ENCODE results near the gene KLF11.

GRCh38 chr2:10067330-10067729 lies 24.0 kb downstream of the KLF11 start:
- no peak for TF ChIP-seq POLR2AphosphoS5 (IDR thresholded peaks at IDR 0.05)
- no peak for TF ChIP-seq CTCF (IDR thresholded peaks at IDR 0.05; ENCODE audit: poor library complexity, severe bottlenecking)
- no peak for TF ChIP-seq EP300 (conservative IDR thresholded peaks at IDR 0.05; ENCODE audit: poor library complexity, severe bottlenecking)
- TF ChIP-seq SMC3 (conservative IDR thresholded peaks at IDR 0.05; ENCODE audit: poor library complexity): no peak
- TF ChIP-seq REST (IDR thresholded peaks at IDR 0.05; ENCODE audit: borderline replicate concordance): no peak
- no peak for TF ChIP-seq TAF1 (IDR thresholded peaks at IDR 0.05; ENCODE audit: low read depth)
- no peak for TF ChIP-seq RAD21 (conservative IDR thresholded peaks at IDR 0.05)
- no peak for TF ChIP-seq MXI1 (conservative IDR thresholded peaks at IDR 0.05; ENCODE audit: poor library complexity, severe bottlenecking)
